Osteoblast (primary cell): ENCODE measurements around the gene LEPROT. TPM values are rescaled to one million over a fixed set of nuclear protein-coding genes. Genes with fewer than 3 reads are reported as not detected.

Experiments
- DNase-seq: peaks from one replicate; pipeline ENCODE4 v3.0.0; 2011; ENCODE audit warnings: low spot score, mixed read lengths; ENCODE audit not compliant: insufficient read length; ENCODE audit errors: missing footprints
- H2AFZ ChIP-seq: 2 replicates; pipeline ENCODE4 v1.6.0; 2011; ENCODE audit warnings: mild to moderate bottlenecking, low read length
- H3K27ac ChIP-seq: 2 replicates; pipeline ENCODE4 v1.5.1; 2011; ENCODE audit warnings: mild to moderate bottlenecking, low read depth, low read length, moderate library complexity
- H3K27me3 ChIP-seq: 2 replicates; pipeline ENCODE4 v1.6.0; 2012; ENCODE audit warnings: mild to moderate bottlenecking, control low read depth, inconsistent platforms, low read length, moderate library complexity; ENCODE audit not compliant: insufficient read depth
- H3K36me3 ChIP-seq: 2 replicates; pipeline ENCODE4 v1.5.1; 2011; ENCODE audit warnings: mild to moderate bottlenecking, low read length, control low read depth, moderate library complexity; ENCODE audit not compliant: insufficient read depth
- H3K4me1 ChIP-seq: 2 replicates; pipeline ENCODE4 v1.5.1; 2011; ENCODE audit warnings: mild to moderate bottlenecking, low read length, control low read depth, moderate library complexity; ENCODE audit not compliant: insufficient read depth
- H3K4me2 ChIP-seq: 2 replicates; pipeline ENCODE4 v1.6.0; 2011; ENCODE audit warnings: mild to moderate bottlenecking, low read length; ENCODE audit not compliant: insufficient read depth
- H3K4me3 ChIP-seq: fragments of 200-600 bp; sonication (generic); 3 replicates; pipeline ENCODE4 v1.5.1; 2012; ENCODE audit warnings: mild to moderate bottlenecking, low read length, inconsistent platforms; ENCODE audit not compliant: insufficient read depth
- H3K79me2 ChIP-seq: 2 replicates; pipeline ENCODE4 v1.6.0; 2012; ENCODE audit warnings: mild to moderate bottlenecking, low read length, control low read depth, inconsistent platforms; ENCODE audit not compliant: insufficient read depth
- H3K9me3 ChIP-seq: 2 replicates; pipeline ENCODE4 v1.5.1; 2011; ENCODE audit warnings: low read depth, low read length, control low read depth
- H4K20me1 ChIP-seq: 2 replicates; pipeline ENCODE4 v1.6.0; 2012; ENCODE audit warnings: mild to moderate bottlenecking, low read length, control low read depth; ENCODE audit not compliant: insufficient read depth
- total RNA-seq: library from RNA; depleted of rRNA; stranded (reverse); fragments of >200 nt; gene quantifications from 2 replicates; pipeline ENCODE4 v1.2.3, GENCODE V29; 2012
- TF ChIP-seq, protein P1 (sequence below): IDR thresholded peaks from 2 replicates; pipeline ENCODE4 v1.5.1; 2011; ENCODE audit warnings: mild to moderate bottlenecking, low read depth, low read length, moderate library complexity; ENCODE audit errors: extremely low read depth

The LEPROT gene
- total RNA-seq, 1 donor: 87.9 TPM

DNA sequence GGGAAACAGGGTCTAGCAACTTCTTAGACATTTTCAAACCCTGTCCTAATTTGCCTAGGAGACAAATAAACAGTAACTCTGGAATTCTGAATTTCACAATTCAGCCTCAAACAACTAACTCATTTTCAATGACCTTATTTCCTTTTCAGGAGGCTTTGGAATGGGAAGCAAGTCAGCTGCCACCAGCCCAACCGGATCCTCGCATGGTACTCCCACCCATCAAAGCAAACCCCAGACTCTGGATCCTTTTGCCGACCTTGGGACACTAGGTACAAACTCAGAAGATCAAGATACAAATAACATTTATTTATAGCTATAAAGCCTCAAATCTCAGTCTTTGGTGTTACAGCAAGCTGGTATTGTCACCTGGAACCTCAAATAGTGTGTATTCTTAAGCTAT is 18.9 kb upstream of the LEPROT start:
- no peak for DNase-seq
- Histone ChIP-seq H2AFZ (no peak overlapping the region), H3K36me3 (no peaks in the 10 kb centered on the region)

DNA sequence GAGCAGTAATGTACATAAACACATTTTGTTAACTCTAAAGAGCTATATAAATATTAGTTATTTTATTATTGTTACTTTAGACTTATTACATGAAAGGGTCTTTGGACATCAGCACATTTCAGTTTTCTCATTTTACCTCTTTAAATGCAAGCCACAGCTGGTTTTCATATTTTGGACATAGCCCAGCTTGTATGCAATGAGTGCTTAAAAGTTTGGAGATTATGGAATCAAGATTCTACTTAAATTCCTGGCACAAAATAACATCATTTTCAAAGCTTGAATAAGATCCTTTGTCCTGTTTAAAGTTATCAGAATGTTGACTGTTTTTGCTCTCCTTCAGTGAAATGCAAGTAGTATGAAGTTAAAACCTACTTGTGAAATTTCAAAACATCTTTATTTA is 15.5 kb upstream of the LEPROT start:
- H3K9me3 ChIP-seq: no peaks in the 10 kb centered on the region
- TF ChIP-seq, protein P1, sequence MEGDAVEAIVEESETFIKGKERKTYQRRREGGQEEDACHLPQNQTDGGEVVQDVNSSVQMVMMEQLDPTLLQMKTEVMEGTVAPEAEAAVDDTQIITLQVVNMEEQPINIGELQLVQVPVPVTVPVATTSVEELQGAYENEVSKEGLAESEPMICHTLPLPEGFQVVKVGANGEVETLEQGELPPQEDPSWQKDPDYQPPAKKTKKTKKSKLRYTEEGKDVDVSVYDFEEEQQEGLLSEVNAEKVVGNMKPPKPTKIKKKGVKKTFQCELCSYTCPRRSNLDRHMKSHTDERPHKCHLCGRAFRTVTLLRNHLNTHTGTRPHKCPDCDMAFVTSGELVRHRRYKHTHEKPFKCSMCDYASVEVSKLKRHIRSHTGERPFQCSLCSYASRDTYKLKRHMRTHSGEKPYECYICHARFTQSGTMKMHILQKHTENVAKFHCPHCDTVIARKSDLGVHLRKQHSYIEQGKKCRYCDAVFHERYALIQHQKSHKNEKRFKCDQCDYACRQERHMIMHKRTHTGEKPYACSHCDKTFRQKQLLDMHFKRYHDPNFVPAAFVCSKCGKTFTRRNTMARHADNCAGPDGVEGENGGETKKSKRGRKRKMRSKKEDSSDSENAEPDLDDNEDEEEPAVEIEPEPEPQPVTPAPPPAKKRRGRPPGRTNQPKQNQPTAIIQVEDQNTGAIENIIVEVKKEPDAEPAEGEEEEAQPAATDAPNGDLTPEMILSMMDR: no peak
- DNase-seq: no peak
- H3K36me3 ChIP-seq: no peaks in the 10 kb centered on the region
- H3K4me1 ChIP-seq: no peaks in the 10 kb centered on the region
- no peak overlapping the region for H2AFZ ChIP-seq
- H3K27ac ChIP-seq: no peak overlapping the region
- H3K79me2 ChIP-seq: no peaks in the 10 kb centered on the region
- H4K20me1 ChIP-seq: no peaks in the 10 kb centered on the region
- no peak overlapping the region for H3K4me2 ChIP-seq
- no peak overlapping the region for H3K4me3 ChIP-seq
- no peaks in the 10 kb centered on the region for H3K27me3 ChIP-seq

More for the DNA sequence above, 18.9 kb upstream of the LEPROT start:
- Histone ChIP-seq H3K9me3 (no peaks in the 10 kb centered on the region), H3K27me3 (no peaks in the 10 kb centered on the region), H3K27ac (no peak overlapping the region), H3K79me2 (no peaks in the 10 kb centered on the region), H3K4me2 (no peak overlapping the region), H3K4me3 (no peak overlapping the region), H4K20me1 (no peaks in the 10 kb centered on the region), H3K4me1 (peaks cover 2% of the 10 kb centered on the region)
- TF ChIP-seq, protein P1: no peak

DNA sequence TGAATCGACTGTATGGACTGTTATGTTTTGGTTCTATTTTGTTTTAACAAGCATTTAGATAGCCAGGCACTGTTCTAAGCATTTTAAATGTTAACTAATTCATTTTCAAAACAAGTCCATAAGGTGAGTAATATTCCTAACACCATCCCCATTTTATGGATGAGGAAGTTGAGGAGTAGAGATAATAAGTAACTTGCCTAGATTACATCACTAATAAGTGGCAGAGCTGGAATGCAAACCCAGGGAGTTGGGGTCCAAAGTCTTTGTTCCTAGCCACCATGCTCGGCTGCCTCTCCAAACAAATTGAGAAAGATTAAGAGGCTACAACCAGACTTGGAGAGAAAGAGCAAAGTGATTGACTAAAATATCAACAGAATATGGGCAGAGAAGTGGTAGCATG is 12.6 kb upstream of the LEPROT start:
- Histone ChIP-seq H3K4me3 (no peak overlapping the region), H3K36me3 (no peaks in the 10 kb centered on the region), H3K4me1 (peaks cover 9% of the 10 kb centered on the region), H3K27me3 (no peaks in the 10 kb centered on the region), H3K79me2 (no peaks in the 10 kb centered on the region), H3K27ac (no peak overlapping the region), H3K9me3 (no peaks in the 10 kb centered on the region), H3K4me2 (no peak overlapping the region), H4K20me1 (no peaks in the 10 kb centered on the region), H2AFZ (no peak overlapping the region)
- TF ChIP-seq, protein P1: no peak
- no peak for DNase-seq

DNA sequence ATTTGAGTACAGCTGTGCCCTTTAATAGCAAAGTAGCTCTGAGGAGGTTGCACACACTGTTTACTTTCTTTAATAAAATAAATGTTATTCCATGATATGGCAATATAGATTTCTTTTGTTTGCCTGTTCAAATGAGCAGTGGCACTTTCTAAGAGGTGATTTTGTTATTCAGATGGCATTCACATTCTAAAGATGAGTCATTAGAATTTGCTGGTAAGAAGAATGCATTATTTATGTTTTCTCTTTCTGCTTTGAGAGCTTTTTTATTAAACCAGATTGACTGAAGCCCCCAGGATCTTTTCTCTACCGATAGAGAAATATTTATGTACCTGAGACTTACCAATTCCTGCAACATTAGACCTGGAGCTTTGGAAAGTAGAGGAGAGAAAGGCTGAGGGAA is 11.2 kb upstream of the LEPROT start:
- TF ChIP-seq, protein P1: no peak
- no peak overlapping the region for H3K4me3 ChIP-seq
- peaks cover 13% of the 10 kb centered on the region for H3K4me1 ChIP-seq
- no peaks in the 10 kb centered on the region for H3K27me3 ChIP-seq
- DNase-seq: no peak
- no peaks in the 10 kb centered on the region for H4K20me1 ChIP-seq
- no peaks in the 10 kb centered on the region for H3K79me2 ChIP-seq
- H3K36me3 ChIP-seq: no peaks in the 10 kb centered on the region
- no peak overlapping the region for H3K4me2 ChIP-seq
- H3K9me3 ChIP-seq: no peaks in the 10 kb centered on the region
- no peak overlapping the region for H3K27ac ChIP-seq
- H2AFZ ChIP-seq: no peak overlapping the region
